ENCODE data around the gene D2HGDH.
"Not testable (repeated sequence)": the region's sequence is repeated elsewhere in the genome, so short reads cannot be mapped to it uniquely, and the experiment has no call there.

Gene D2HGDH

DNA sequence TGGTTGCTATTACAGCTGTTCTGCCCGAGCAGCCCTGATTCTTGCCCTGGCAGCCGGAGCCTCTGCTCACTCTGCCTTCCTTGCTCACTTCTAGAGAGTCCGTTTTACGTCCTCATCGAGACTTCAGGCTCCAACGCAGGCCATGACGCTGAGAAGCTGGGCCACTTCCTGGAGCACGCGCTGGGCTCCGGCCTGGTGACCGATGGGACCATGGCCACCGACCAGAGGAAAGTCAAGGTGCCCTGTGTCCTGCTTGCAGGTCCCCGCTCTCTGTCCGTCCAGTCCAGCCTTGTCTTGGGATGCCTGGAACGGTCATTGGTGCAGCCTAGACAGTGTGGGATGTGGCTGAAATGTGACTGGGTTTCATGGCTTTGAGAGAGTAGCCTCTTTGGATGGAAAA lies 16.7 kb downstream of the D2HGDH start:
- DNase-seq, result no peak

DNA sequence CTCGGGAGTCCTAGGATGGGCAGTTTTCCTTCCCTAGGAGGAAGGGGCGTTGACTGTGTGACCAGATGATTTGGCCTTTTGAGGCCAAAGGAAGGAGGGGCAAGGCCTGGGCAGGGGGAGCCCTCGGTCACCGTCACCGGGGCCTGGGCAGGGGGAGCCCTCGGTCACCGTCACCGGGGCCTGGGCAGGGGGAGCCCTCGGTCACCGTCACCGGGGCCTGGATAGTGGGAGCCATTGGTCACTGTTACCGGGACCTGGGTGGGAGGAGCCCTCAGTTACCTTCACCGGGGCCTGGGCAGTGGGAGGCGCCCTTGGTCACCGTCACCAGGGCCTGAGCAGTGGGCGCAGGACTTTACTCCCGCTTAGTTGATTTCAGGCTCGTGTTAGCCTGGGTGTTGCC lies 17.3 kb downstream of the D2HGDH start:
- no peak for DNase-seq

DNA sequence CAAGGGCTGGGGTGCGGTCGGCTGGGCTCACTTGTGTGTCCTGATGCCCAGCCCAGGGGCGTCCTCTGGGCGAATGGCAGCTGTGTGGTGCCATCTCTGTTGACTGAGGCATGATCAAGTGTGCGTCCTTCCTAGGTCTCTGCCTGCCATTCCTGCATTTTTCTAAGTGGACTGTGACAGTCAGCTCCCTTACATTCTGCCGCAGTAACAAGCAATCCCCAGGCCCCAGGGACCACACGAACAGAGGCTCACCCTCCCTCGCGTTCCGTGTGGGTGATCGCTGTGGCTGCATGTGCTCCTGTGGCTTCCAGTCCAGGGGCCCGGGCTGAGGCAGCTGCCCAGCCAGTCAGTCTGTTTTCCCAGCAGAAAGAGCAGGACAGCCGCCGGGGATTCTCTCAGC lies 17.8 kb downstream of the D2HGDH start:
- DNase-seq, result no peak

DNA sequence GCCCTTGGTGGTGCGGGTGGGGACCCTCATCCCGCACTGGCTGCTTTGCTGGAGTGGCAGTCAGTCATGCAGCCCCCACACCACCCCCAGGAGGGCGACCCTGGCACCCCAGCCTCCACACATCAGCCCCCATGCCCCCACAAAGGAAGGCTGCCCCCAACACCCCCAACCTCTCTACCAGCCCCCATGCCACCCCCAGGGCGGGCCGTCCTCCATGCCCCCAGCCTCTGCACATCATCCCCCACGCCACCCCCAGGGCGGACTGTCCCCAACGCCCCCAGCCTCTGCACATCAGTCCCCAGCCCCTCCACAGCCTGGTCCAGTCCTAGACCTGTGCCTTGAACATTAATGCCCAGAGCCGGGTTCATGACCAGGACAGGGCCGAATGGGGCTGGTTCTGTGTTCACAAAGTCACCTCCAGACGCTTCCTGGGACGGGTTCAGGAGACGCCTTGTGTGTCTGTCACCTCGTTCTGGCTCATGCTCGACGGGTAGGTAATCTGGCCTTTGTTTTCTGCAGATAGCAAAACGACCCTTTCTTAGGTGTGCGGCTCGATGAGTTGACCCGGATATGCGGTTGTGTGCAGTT lies 18.4 kb downstream of the D2HGDH start:
- DNase-seq, result no peak

DNA sequence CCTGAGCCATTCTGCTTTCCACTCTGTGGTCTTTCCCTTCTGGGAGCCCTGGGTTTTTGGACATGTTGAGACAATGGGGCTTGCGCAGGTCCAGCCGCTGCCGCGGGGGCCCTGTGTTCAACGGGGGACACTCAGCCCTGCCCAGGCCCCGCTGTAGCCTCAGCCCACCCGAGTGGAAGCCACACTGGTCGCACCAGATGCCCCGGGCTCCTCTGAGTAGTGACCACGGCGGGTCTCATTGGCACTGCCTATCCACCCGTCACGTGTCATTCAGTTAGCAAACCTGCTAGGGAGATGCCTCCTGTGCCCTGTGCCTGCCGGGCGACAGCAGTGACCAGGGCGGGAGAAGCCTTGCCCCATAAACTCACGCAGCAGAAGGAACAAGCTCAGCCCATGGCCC lies 19.1 kb downstream of the D2HGDH start:
- DNase-seq, result no peak

DNA sequence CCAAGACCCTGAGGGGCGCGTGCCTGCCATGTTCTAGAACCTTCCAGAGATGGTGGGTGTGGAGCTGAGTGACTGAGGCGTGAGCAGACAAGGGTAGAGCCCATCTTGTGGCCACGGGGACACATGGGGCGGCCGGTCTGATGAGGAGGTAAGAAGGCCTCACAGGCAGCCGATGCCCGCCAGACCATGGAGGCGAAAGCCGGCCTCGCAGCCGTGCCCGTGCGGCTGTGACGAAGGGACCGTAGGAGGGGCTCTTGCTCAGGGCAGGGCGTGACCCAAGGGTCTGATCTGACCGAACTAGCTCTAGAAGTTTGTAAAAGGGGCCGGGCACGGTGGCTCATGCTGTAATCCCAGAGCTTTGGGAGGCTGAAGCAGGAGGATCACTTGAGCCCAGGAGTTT lies 19.6 kb downstream of the D2HGDH start:
- no peak for DNase-seq

DNA sequence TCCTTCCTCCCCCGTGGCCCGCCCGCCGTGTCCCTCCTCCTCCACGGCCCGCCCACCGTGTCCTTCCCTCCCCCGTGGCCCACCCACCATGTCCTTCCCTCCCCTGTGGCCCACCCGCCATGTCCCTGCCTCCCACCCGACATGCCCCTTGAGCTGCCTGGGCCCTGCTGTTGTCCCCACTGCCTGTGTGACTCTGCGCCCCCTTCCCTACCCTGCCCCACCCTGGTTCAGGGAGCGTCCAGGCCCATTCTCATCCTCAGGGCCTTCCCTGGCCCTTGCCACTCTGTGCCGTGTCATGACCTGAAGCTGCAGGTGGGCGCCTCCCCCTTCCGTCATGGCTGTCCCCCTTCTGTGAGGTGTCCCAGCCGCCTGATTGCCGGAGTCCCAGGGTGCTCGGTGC lies 20.7 kb downstream of the D2HGDH start:
- no peak for DNase-seq

DNA sequence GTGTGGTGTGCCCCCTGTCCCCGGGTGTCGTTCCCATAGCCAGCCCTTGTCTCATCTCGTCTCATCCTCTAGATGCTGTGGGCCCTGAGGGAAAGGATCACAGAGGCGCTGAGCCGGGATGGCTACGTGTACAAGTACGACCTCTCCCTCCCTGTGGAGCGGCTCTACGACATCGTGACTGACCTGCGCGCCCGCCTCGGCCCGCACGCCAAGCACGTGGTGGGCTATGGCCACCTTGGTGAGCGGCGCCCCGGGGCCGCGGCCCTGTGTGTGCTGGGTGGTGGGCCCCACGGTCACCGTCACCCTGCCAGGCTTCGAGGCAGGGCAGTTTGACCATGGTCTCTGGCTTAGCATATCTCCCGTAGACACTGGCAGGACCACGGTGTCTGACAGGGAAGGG lies 21.3 kb downstream of the D2HGDH start:
- DNase-seq, result no peak

DNA sequence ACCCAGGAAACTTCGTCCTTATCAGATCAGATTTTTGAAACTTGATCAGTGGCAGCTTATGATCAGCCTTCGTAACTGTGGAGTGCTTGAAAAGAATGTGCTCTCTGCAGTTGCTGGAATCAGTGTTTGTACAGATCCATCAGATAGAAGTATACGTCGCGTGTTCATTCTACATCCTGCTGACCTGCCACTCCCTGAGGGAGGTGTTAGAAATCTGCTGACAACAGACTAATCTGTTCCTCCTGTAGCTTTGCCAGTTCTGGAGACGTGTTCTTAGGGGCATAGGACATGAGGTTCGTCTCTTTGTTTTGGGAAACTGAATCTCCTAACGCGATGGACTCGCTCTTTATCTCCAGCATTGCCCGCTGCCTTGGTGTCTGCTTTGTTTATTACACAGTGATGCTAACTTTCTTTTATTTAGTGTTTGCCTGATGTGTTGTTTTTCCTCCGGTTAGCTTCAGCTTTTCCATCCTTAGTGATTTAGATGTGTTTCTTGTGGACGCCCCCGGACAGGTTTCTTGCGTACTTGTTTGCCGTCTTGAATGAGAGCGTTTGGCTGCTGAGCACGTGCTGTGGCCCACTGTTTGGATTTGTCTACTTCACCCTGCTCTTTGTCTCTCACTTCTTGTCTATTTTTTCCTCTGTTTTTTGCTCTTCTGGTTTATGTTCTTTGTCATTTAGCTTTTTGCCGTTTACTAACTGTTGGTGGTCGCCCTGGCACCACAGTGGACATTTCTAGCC lies 24.8 kb downstream of the D2HGDH start:
- no peak for DNase-seq

DNA sequence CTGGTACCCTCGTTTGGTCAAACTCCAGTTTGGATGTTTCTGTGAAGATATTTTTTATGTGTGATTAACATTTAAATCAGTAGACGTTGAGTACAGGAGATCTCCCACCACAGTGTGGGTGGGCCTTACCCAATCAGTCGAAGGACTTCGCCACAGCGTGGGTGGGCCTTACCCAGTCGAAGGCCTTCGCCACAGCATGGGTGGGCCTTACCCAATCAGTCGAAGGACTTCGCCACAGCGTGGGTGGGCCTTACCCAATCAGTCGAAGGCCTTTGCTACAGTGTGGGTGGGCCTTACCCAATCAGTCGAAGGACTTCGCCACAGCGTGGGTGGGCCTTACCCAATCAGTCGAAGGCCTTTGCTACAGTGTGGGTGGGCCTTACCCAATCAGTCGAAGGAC lies 25.5 kb downstream of the D2HGDH start:
- DNase-seq, result not testable (repeated sequence)

DNA sequence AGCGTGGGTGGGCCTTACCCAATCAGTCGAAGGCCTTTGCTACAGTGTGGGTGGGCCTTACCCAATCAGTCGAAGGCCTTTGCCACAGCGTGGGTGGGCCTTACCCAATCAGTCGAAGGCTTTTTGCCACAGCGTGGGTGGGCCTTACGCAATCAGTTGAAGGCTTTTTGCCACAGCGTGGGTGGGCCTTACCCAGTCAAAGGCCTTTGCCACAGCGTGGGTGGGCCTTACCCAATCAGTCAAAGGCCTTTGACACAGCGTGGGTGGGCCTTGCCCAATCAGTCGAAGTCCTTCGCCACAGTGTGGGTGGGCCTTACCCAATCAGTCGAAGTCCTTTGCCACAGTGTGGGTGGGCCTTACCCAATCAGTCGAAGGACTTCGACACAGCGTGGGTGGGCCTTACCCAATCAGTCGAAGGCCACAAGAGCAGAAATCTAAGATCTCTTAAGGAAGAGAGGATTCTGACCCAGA lies 25.9 kb downstream of the D2HGDH start:
- DNase-seq, result no peak

DNA sequence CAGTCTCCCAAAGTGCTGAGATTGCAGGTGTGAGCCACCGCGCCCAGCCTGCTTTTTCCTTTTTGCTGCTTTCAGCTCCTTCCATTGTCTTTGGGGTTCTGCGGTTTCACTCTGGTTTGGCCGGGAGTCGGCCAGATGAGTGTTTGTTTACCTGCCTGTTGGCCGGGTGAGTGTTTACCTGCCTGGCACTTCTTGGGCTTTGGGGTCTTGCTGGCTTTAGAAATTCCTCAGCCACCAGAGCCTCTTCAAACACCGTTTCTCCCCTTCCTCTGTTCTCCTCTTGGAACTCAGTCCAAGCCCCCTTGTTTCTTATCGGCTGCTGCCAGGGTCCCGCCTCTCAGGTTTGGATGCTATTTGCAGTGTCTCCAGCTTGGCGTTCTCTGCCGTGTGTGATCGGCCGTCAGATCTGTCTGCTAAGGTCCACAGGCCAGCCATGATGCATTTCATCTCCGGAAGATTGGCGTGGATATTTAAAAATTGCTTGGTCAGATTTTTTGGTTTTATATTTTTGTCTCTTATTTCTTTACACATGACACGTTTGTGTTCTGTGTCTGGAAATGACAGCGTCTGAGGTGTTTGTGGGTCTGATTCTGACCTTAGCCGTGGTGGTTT lies 28.0 kb downstream of the D2HGDH start:
- DNase-seq, result peak; percentile 14

DNA sequence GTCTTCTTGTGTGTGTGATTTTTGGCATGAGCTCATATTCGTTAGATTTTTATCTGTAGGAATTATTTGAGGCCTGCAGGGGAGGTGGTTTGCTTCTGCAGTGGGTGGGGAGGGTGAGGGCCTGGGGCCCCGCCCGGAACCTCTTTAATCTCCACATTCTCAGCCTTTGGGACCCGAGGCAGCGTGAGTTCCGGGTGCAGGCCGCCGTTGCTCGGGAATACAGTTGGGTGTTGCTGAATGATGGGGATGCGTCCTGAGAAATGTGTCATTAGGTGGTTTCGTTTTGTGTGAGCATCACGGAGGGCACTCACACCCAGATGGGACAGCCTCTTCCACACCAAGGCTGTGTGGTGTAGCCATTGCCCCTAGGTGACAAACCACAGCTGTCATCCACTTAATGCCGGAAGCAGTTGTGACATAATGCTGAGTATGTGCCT lies 28.5 kb downstream of the D2HGDH start:
- DNase-seq, result no peak

DNA sequence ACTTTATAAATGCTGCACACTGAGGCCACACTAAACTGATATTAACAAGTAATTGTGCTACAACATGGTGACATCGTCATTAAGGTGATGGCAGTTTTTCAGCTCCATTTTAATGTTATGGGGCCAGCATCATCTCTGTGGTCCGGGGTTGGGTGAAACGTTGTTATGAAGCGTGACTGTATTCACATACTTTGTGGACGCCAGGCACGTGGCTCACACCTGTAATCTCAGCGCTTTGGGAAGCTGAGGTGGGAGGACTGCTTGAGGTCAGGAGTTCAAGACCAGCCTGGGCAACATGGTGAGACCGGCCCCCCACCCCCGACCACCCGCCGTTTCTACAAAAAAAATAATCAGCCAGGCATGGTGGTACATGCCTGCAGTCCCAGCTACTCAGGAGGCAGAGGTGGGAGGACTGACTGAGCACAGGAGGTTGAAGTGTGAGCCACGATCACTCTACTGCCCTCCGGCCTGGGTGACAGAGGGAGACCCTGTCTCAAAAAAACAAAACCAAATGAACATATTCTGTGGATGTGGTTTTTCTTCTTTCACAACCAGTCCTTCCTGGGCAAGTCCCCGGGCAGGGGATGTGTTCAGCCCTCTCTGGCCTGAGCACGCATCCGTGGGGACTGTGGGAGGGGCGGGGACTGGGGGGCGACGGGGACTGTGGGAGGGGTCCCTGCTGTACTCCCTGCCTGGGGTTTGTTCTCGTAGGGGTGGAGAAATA lies 29.3 kb downstream of the D2HGDH start:
- no peak for DNase-seq

DNA sequence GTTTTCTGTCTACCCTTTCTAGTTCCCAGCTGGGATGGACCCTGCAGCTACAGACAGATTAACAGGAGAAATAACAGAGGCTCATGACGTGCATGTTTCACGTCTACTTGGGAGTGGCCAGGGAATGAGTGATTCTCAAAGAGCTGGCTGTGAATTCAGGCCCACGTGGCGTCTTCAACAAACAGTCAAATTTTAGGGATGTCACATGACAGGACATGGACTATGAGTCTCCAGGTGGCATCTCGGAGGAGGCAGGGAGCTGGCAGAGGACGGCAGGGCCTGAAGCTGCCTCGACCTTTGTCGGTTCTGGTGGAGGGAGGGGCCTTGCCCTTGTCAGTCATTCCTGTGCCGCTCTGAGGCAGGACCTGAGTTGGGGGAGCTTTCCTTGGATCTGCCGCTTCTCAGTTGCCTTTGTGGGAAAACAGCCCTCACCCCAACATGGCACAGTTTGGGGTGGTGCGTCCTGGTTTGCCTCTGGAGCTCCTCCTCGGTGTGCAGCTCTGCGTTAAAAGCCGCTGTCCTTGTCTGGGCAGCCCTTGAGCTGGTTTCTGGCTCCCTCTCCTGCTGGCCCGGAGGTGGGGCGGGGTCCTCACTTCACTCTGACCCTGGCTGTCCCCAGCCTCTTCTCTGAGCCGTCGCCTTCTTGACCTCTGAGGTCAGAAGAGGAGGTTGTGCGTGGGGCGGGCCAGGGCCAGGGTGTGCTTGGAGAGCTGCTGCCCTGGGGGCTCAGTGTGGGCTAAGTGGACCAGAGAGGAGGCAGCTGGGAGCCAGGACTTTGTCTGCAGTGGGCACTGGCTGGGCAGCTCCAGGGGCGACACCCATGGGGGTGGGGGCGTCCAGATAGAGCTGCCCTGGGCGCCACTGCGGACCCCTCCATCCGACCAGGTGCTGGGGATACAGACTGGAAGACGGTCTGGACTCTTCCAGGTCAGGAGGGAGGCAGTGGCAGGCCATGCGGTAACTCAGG lies 30.1 kb downstream of the D2HGDH start:
- no peak for DNase-seq

DNA sequence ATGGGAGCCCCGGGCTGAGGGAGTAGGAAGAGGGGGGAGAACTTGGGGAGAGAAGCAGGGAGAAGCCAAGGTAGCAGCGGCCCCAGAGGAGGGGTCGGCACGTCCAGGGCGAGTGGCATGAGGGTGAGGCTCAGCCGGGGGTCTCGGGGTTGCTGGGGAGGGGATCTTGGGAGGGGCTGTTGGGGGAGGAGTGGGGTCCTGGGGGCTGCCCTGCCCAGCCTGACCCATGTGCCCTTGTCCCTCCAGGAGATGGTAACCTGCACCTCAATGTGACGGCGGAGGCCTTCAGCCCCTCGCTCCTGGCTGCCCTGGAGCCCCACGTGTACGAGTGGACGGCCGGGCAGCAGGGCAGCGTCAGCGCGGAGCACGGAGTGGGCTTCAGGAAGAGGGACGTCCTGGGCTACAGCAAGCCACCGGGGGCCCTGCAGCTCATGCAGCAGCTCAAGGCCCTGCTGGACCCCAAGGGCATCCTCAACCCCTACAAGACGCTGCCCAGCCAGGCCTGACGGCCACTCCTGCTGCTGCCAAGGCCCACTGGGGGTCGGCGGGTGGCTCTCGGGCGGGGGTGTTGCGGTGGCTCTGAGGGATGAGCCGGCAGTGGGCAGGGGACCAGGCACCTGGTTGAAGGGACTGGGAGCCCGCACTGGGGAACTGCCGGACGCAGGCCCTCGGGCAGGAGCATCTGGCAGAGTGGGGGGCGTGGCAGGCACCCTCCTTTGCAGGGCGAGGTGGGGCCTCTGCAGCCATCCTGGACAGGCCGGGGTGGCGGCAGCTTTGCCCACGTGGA lies 33.2 kb downstream of the D2HGDH start:
- no peak for DNase-seq

DNA sequence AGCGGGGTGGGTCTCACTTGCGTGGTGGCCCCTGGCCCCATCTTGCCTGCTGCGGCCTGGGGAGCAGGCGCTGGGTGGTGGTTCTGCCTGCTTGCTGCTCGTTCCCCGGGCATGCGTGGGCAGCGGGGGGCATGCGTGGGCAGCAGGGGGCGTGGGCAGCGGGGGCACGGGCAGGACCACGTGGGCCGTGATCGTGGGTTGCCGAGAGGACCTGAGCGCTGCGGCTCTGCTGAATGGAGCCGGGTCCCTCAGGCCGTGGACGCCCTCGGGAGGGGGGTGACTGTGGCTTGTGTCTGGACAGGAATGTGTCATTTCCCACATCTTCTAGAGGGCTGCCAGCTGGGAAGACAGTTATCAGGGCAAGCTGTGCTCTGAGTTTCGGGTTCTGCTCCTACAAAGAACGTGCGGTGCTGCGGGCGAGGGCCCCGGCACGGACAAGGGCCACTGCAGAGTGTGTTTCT lies 33.9 kb downstream of the D2HGDH start:
- no peak for DNase-seq

DNA sequence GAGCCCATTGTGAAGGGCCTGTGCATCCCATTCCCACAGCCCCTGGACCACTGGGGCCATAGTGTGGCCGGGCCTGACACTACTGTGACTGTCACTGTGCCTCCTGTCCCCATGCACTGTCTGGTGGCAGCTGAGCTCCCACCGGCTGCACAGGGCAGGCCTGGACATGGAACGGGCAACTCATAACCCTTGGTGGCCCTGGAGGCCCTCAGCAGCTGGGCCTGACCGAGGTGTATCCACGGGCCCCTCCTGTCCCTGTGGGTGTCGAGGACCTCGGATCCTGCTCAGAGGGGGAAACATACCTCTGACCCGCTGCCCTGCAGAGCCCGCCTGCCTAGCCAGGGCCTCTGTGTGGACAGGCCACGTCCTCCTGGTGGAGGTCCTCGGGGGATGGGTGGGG lies 34.4 kb downstream of the D2HGDH start:
- no peak for DNase-seq

DNA sequence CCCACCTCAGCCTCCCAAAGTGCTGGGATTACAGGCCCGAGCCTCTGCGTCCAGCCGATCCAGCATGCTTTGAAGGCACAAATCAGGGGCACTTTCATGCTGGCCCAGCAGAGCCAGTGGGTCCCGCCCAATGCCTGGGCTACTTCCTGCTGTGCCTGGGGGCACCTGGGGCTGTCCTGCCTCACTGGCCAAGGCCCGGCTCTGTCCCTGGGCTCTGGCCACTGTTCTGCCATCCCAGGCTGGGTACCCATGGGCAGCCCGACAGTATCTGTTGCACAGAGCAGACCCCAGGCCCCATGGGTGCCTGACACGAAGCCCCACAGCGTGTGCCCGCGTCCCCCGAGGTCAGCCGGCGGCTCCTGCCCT lies 35.4 kb downstream of the D2HGDH start:
- no peak for DNase-seq

DNA sequence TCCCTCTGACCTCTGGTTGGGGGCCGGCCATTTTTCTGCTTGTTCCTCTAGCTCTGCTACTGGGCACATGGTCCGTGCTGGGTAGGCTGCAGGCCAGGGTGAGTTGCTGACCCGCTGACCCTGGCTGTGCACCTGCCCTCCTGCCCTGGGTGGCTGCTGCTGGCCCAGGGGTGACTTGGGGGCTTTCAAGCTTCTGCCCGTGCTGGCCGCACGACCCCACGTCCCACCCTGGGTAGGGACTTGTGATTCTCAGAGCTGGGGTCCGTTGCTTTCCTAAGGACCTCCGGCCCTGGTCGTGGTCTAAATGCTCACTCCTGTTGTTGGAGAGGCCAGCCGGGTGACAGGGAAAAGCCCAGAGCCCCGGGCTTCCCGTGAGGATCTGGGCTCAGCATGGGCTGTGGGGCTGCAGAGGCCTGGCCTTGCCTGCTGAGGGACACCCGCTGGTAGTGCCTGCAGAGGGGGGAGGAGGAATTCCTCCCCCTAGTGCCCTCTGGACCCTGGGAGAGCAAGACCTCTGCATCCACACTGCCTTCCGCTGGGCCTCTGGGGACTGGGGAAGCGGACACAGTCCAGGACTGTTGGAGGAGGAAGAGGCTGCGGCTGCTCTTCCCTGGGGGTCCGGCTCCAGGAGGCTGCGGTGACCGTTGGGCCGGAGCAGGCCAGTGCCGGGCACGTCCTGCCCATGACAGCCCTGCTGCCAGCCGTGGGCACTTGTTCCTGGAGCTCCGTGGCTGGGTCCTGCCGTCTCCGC lies 35.9 kb downstream of the D2HGDH start:
- DNase-seq, result no peak

DNA sequence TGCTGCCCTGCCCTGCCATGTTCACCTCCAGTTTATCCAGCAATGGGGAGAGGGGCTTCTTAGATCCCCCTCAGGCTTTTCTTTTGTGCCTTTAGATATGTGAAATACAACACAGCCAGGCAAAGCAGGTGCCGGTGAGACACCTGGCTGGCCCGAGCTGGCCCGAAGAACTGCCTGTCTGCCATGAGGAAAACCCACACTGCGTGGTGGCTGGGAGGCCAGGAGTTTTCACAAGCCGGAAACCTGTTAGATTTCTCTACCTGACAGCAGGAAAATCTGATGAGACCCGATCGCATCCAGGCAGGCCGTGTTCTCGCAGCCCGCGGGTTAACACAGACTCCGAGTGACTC lies 36.5 kb downstream of the D2HGDH start:
- DNase-seq, result no peak

Data from NCI-H1105 treated with DMSO at 0.1 percent for 48 hours (cell line).